ENCODE measurements around the gene DUOX1.

DUOX1 gene

GRCh38 chr15:45143946-45144345, 14.2 kb downstream of the DUOX1 start:
- DNase-seq (ENCODE audit: low spot score), result no peak

- no peak for DNase-seq (ENCODE audit: low spot score)
Observed at GRCh38 chr15:45144775-45145174, 15.0 kb downstream of the DUOX1 start.

- no peak for DNase-seq (ENCODE audit: low spot score)
Observed at GRCh38 chr15:45146405-45146804, 16.6 kb downstream of the DUOX1 start.

GRCh38 chr15:45147606-45148005, 17.8 kb downstream of the DUOX1 start:
- no peak for DNase-seq (ENCODE audit: low spot score)

- DNase-seq (ENCODE audit: low spot score), result no peak
Observed at GRCh38 chr15:45148076-45149059, 18.6 kb downstream of the DUOX1 start.

GRCh38 chr15:45149060-45149459, 19.3 kb downstream of the DUOX1 start:
- DNase-seq (ENCODE audit: low spot score), result no peak

- DNase-seq (ENCODE audit: low spot score), result no peak
Observed at GRCh38 chr15:45150481-45150880, 20.7 kb downstream of the DUOX1 start.

- no peak for DNase-seq (ENCODE audit: low spot score)
Observed at GRCh38 chr15:45150997-45151396, 21.2 kb downstream of the DUOX1 start.

- no peak for DNase-seq (ENCODE audit: low spot score)
Observed at GRCh38 chr15:45151998-45152828, 22.4 kb downstream of the DUOX1 start.

GRCh38 chr15:45155739-45156138, 25.9 kb downstream of the DUOX1 start:
- no peak for DNase-seq (ENCODE audit: low spot score)

GRCh38 chr15:45156744-45157455, 27.1 kb downstream of the DUOX1 start:
- peak; percentile 10 for DNase-seq (ENCODE audit: low spot score)

GRCh38 chr15:45157974-45158373, 28.2 kb downstream of the DUOX1 start:
- no peak for DNase-seq (ENCODE audit: low spot score)

- DNase-seq (ENCODE audit: low spot score), result no peak
Observed at GRCh38 chr15:45161666-45162065, 31.9 kb downstream of the DUOX1 start.

GRCh38 chr15:45162771-45163507, 33.1 kb downstream of the DUOX1 start:
- DNase-seq (ENCODE audit: low spot score), result peak; percentile 84

GRCh38 chr15:45163508-45163856, 33.7 kb downstream of the DUOX1 start:
- no peak for DNase-seq (ENCODE audit: low spot score)

GRCh38 chr15:45164914-45165313, 35.1 kb downstream of the DUOX1 start:
- no peak for DNase-seq (ENCODE audit: low spot score)

- no peak for DNase-seq (ENCODE audit: low spot score)
Observed at GRCh38 chr15:45165536-45165935, 35.7 kb downstream of the DUOX1 start.

- peak; percentile 38 for DNase-seq (ENCODE audit: low spot score)
Observed at GRCh38 chr15:45166834-45167630, 37.2 kb downstream of the DUOX1 start.

- DNase-seq (ENCODE audit: low spot score), result no peak
Observed at GRCh38 chr15:45167631-45168205, 37.9 kb downstream of the DUOX1 start.

GRCh38 chr15:45168286-45168685, 38.5 kb downstream of the DUOX1 start:
- no peak for DNase-seq (ENCODE audit: low spot score)
